PC-3 (cell line): ENCODE results near the gene SLC7A9. TPM values are rescaled to one million over a fixed set of nuclear protein-coding genes. Genes with fewer than 3 reads are reported as not detected.
"Not testable (repeated sequence)": the region's sequence is repeated elsewhere in the genome, so short reads cannot be mapped to it uniquely, and the experiment has no call there.

Experiments
- ATAC-seq: fragments of 200-7000 bp; cut with Tn5 transposase; 2 replicates; pipeline ENCODE4 v1.9.1; 2020; ENCODE audit warnings: mild to moderate bottlenecking, moderate library complexity
- BruUV-seq: library from RNA; stranded (reverse); fragments of 400-500 nt; replicated peaks from 2 replicates; lab custom pipeline; 2021; lab: Mats Ljungman, UMichigan
- CTCF ChIA-PET: fragments of 300-600 bp; sonication (Branson Sonifier 250); formaldehyde crosslinking; loops from one replicate; lab custom pipeline; 2022; ENCODE audit warnings: antibody characterized with exemption; lab: Charles Lee
- POLR2A ChIA-PET: fragments of 300-600 bp; sonication (Branson Sonifier 250); formaldehyde crosslinking; loops from one replicate; lab custom pipeline; 2022; ENCODE audit warnings: antibody characterized with exemption; ENCODE audit not compliant: unreplicated experiment; lab: Charles Lee
- DNase-seq: peaks from one replicate; pipeline ENCODE4 v3.0.0-alpha.2; 2015
- H2AFZ ChIP-seq: fragments of 300-600 bp; sonication (generic); 2 replicates; pipeline ENCODE4 v1.6.0; 2016; ENCODE audit warnings: antibody characterized with exemption, low read length
- H3F3A ChIP-seq: fragments of 300-600 bp; sonication (generic); one replicate; pipeline ENCODE4 v1.6.0; 2017; ENCODE audit warnings: antibody characterized with exemption, low read length, control low read depth, mild to moderate bottlenecking; ENCODE audit not compliant: unreplicated experiment
- H3K27ac ChIP-seq: fragments of 300-600 bp; sonication (generic); 2 replicates; pipeline ENCODE4 v1.5.1; 2016; ENCODE audit warnings: mild to moderate bottlenecking, low read length
- H3K27me3 ChIP-seq: fragments of 300-600 bp; sonication (generic); 2 replicates; pipeline ENCODE4 v1.6.1; 2016; ENCODE audit warnings: low read length, mixed read lengths
- H3K36me3 ChIP-seq: fragments of 300-600 bp; sonication (generic); 2 replicates; pipeline ENCODE4 v1.6.1; 2016; ENCODE audit warnings: low read depth, mixed run types, low read length, mixed read lengths
- H3K4me1 ChIP-seq: fragments of 300-600 bp; sonication (generic); 2 replicates; pipeline ENCODE4 v1.5.1; 2016; ENCODE audit warnings: low read length; ENCODE audit not compliant: insufficient read depth
- H3K4me2 ChIP-seq: fragments of 300-600 bp; sonication (generic); 2 replicates; pipeline ENCODE4 v1.6.0; 2016; ENCODE audit warnings: low read length
- H3K4me3 ChIP-seq: fragments of 300-600 bp; sonication (generic); 2 replicates; pipeline ENCODE4 v1.5.1; 2016; ENCODE audit warnings: mild to moderate bottlenecking, low read length, mixed read lengths
- H3K79me2 ChIP-seq: fragments of 300-600 bp; sonication (generic); 2 replicates; pipeline ENCODE4 v1.6.1; 2017; ENCODE audit warnings: low read length, mixed read lengths
- H3K9ac ChIP-seq: fragments of 300-600 bp; sonication (generic); 2 replicates; pipeline ENCODE4 v1.6.0; 2016; ENCODE audit warnings: mild to moderate bottlenecking, low read length
- H3K9me2 ChIP-seq: fragments of 300-600 bp; sonication (generic); replicated peaks from 2 replicates; pipeline ENCODE4 v1.6.1; 2016; ENCODE audit warnings: mixed run types, low read length, mixed read lengths
- H3K9me3 ChIP-seq: fragments of 300-600 bp; sonication (generic); 2 replicates; pipeline ENCODE4 v1.6.1; 2016; ENCODE audit warnings: low read length, mixed read lengths
- H4K20me1 ChIP-seq: fragments of 300-600 bp; sonication (generic); 2 replicates; pipeline ENCODE4 v1.6.1; 2016; ENCODE audit warnings: low read length, mixed read lengths
- CTCF ChIP-seq: fragments of 300-600 bp; sonication (generic); conservative IDR thresholded peaks from 2 replicates; pipeline ENCODE4 v1.5.1; 2017; ENCODE audit warnings: antibody characterized with exemption, low read depth, mild to moderate bottlenecking, low read length
- EZH2 ChIP-seq: fragments of 300-600 bp; sonication (generic); IDR thresholded peaks from one replicate; pipeline ENCODE4 v1.6.1; 2017; ENCODE audit warnings: antibody characterized with exemption, mild to moderate bottlenecking, low read length; ENCODE audit not compliant: unreplicated experiment
- EZH2phosphoT487 ChIP-seq: fragments of 300-600 bp; sonication (generic); IDR thresholded peaks from 2 replicates; pipeline ENCODE4 v1.6.1; 2018; ENCODE audit warnings: mild to moderate bottlenecking, antibody characterized with exemption, low read length, borderline replicate concordance
- intact Hi-C: fragments of 100-400 bp; cut with micrococcal nuclease; formaldehyde crosslinking; loops from 2 replicates; pipeline ENCODE4 v1.9.0; 2023
- total RNA-seq: library from RNA; depleted of rRNA; stranded (reverse); fragments of >200 nt; gene quantifications from 2 replicates; pipeline ENCODE4 v1.2.3, GENCODE V29; 2014

Gene SLC7A9
- total RNA-seq, 1 experiment from 2014 or later = not detected

- intact Hi-C loops = no loop called here
- H3K9ac ChIP-seq = no peak overlapping the region
- H2AFZ ChIP-seq = no peak overlapping the region
- H4K20me1 ChIP-seq = no peaks in the 10 kb centered on the region
- ATAC-seq (no peak), DNase-seq (no peak)
- TF ChIP-seq EZH2phosphoT487 (no peak), CTCF (no peak), EZH2 (no peak)
- H3K27ac ChIP-seq = no peak overlapping the region
- no peaks in the 10 kb centered on the region for H3K4me1 ChIP-seq
- ChIA-PET CTCF (no interaction called here), POLR2A (no interaction called here)
- no peaks in the 10 kb centered on the region for H3K79me2 ChIP-seq
- no peaks in the 10 kb centered on the region for H3K36me3 ChIP-seq
- H3K9me2 ChIP-seq = no peaks in the 10 kb centered on the region
- no peaks in the 10 kb centered on the region for H3F3A ChIP-seq
- BruUV-seq = no TSS peak
- no peak overlapping the region for H3K4me2 ChIP-seq
- no peaks in the 10 kb centered on the region for H3K27me3 ChIP-seq
- no peaks in the 10 kb centered on the region for H3K9me3 ChIP-seq
- no peak overlapping the region for H3K4me3 ChIP-seq
These were observed 503 bp upstream of the SLC7A9 start for GRCh38 chr19:32869966-32870573.

GRCh38 chr19:32868206-32868950 lies 1.2 kb downstream of the SLC7A9 start:
- no peaks in the 10 kb centered on the region for H3K27me3 ChIP-seq
- ChIA-PET POLR2A (no interaction called here), CTCF (no interaction called here)
- no peaks in the 10 kb centered on the region for H3K9me3 ChIP-seq
- H3K4me2 ChIP-seq = no peak overlapping the region
- no peaks in the 10 kb centered on the region for H3K4me1 ChIP-seq
- DNase-seq (no peak), ATAC-seq (no peak)
- no peak overlapping the region for H3K27ac ChIP-seq
- H3K36me3 ChIP-seq = no peaks in the 10 kb centered on the region
- intact Hi-C loops = no loop called here
- H3F3A ChIP-seq = no peaks in the 10 kb centered on the region
- TF ChIP-seq EZH2 = no peak
- no peak for TF ChIP-seq EZH2phosphoT487
- TF ChIP-seq CTCF = no peak
- no TSS peak for BruUV-seq
- no peaks in the 10 kb centered on the region for H3K79me2 ChIP-seq
- no peak overlapping the region for H3K4me3 ChIP-seq
- H3K9ac ChIP-seq = no peak overlapping the region
- H3K9me2 ChIP-seq = no peaks in the 10 kb centered on the region
- no peaks in the 10 kb centered on the region for H4K20me1 ChIP-seq
- no peak overlapping the region for H2AFZ ChIP-seq

GRCh38 chr19:32867436-32867835 lies 2.1 kb downstream of the SLC7A9 start:
- H3K36me3 ChIP-seq, H3F3A ChIP-seq, BruUV-seq, H4K20me1 ChIP-seq, intact Hi-C loops, H3K4me3 ChIP-seq, H3K27ac ChIP-seq, H3K9me3 ChIP-seq, H3K4me1 ChIP-seq, H3K79me2 ChIP-seq, H3K9ac ChIP-seq, H3K27me3 ChIP-seq, DNase-seq, H2AFZ ChIP-seq, ATAC-seq, H3K4me2 ChIP-seq, H3K9me2 ChIP-seq, CTCF ChIA-PET: not testable (repeated sequence)
- POLR2A ChIA-PET = interaction anchor here (0.6 kb wide), 1 partner anchor 45 kb away, joined by 3 read pairs; no protein-coding TSS in a partner anchor
